Right lobe of liver (tissue), 6 donors: ENCODE data around the gene KY. TPM values are rescaled to one million over a fixed set of nuclear protein-coding genes. Genes with fewer than 3 reads are reported as not detected.
A peak's percentile ranks its signal among the peaks of the same experiment; 100 is the strongest.
"Not testable (repeated sequence)": the region's sequence is repeated elsewhere in the genome, so short reads cannot be mapped to it uniquely, and the experiment has no call there.

Source experiments
- ATAC-seq, 4 donors: fragments of 200-7000 bp; cut with Tn5 transposase; one replicate each; pipeline ENCODE4 v1.9.1; 2020; ENCODE audit warnings: mild to moderate bottlenecking in 4 of 4, moderate library complexity in 4 of 4
- DNase-seq, 3 donors: peaks; one replicate each; pipeline ENCODE4 v3.0.0-alpha.2; 2020
- H3K27ac ChIP-seq, 3 donors: fragments of 200-600 bp; one replicate each; pipeline ENCODE4 v1.8.0; 2022
- H3K27me3 ChIP-seq, 2 donors: fragments of 200-600 bp; one replicate each; pipeline ENCODE4 v1.8.0; 2022
- H3K36me3 ChIP-seq, 4 donors: fragments of 200-600 bp; sonication (generic) in 1 of 4; one replicate each; pipeline versions ENCODE4 v1.5.1 to v1.8.0; 2017 to 2022; ENCODE audit warnings: control low read depth in 1 of 4
- H3K4me1 ChIP-seq, 4 donors: fragments of 200-600 bp; sonication (generic) in 1 of 4; one replicate each; pipeline versions ENCODE4 v1.5.1 to v1.8.0; 2017 to 2022; ENCODE audit warnings: control low read depth in 1 of 4
- H3K4me3 ChIP-seq, 3 donors: fragments of 200-600 bp; one replicate each; pipeline ENCODE4 v1.8.0; 2022
- H3K9me3 ChIP-seq, 4 donors: fragments of 200-600 bp; sonication (generic) in 1 of 4; one replicate each; pipeline versions ENCODE4 v1.5.1 to v1.8.0; 2017 to 2022; ENCODE audit warnings: control low read depth in 1 of 4
- POLR2A ChIP-seq: fragments of 450-650 bp; IDR thresholded peaks from one replicate; pipeline ENCODE4 v1.6.1; 2017; ENCODE audit warnings: antibody characterized with exemption, mild to moderate bottlenecking
- WGBS: methylation state at CpG from one replicate; pipeline ENCODE4 v1.1.6; 2018; ENCODE audit warnings: low coverage, low lambda C conversion rate; ENCODE audit not compliant: insufficient coverage; ENCODE audit errors: missing lambda C conversion rate; 5-methylcytosine and 5-hydroxymethylcytosine counted together
- intact Hi-C, 2 donors: fragments of 100-400 bp; cut with DNase I; formaldehyde crosslinking; loops; one replicate each; pipeline versions ENCODE4 v1.11.2 to v1.14.1; 2022
- total RNA-seq, 6 experiments: library from RNA; depleted of rRNA in 2 of 6; stranded (reverse); fragments of >200 nt in 2 of 6; fragmentation: NEBNext Ultra II Directional in 3 of 6; extraction: Animal tissue kit (Norgen Biotek cat#: 25700) in 3 of 6; gene quantifications; one replicate each; pipeline versions ENCODE4 v1.1.0 to v1.2.4, GENCODE V29; 2016 to 2023
- TF ChIP-seq, protein P1 (sequence below), 4 donors: fragments of 200-600 bp in 3 of 4; fragments of 450-650 bp in 1 of 4; IDR thresholded peaks; one replicate each; pipeline versions ENCODE4 v1.5.1 to v1.8.0; 2016 to 2022; ENCODE audit warnings: antibody characterized with exemption in 4 of 4, mild to moderate bottlenecking in 2 of 4
- donor health status: DM: no; HTN: yes; CAD: no.
- donor health status: DM: no; HTN: no; CAD: no.
- donor health status: DM: no; HTN: no; CAD: no.
- donor health status: DM: no; HTN: yes; CAD: no.
- donor health status: DM: no; HTN: yes; CAD: no.

The KY gene
- total RNA-seq, 6 experiments from 2014 or later = not detected

DNA sequence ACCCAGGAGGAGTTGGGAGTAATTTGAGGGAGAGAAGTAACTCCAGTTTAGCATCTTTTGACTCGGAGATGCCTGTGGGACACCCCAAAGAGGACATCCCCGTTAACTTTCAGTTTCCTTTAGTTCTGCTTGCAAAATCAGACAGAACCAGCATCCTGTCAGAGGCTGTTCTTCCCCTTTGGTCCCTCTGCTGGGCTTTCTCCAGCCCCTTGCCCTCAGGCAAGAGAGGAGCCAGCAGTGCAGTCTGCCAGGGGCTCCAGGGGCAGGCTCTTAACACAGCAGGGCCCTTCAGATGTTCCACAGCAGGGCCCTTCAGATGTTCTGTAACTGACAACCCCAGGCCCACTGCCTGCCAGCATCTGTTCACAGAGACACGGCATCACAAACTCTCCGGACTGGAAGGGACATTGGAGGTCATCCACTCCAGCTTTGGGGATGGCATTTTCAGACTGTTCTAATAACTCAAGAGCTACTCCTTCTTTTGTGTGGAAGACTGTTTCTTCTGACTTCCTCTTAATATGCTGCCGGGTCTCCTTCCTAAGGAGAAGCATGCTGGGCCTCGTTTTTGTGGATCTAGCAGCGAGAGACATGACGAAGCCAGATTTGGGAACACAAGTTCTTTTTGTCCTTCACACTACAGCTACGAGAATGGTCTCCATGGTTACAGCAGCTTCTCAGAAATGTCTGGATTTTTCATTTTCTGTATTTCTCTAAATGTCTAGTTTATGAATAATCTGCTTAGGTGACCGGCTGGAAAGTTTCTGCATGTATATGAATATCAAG, 51.9 kb downstream of the KY start:
- no peak overlapping the region for H3K4me3 ChIP-seq
- WGBS = 51% methylated on average over 8 of the region's 10 CpGs
- no peaks in the 10 kb centered on the region for H3K9me3 ChIP-seq
- H3K27me3 ChIP-seq = no peaks in the 10 kb centered on the region
- intact Hi-C loops = no loop called here
- no peak for ATAC-seq
- no peaks in the 10 kb centered on the region for H3K4me1 ChIP-seq
- H3K36me3 ChIP-seq = no peaks in the 10 kb centered on the region
- no peak for DNase-seq
- no peak for TF ChIP-seq POLR2A
- TF ChIP-seq, protein P1, sequence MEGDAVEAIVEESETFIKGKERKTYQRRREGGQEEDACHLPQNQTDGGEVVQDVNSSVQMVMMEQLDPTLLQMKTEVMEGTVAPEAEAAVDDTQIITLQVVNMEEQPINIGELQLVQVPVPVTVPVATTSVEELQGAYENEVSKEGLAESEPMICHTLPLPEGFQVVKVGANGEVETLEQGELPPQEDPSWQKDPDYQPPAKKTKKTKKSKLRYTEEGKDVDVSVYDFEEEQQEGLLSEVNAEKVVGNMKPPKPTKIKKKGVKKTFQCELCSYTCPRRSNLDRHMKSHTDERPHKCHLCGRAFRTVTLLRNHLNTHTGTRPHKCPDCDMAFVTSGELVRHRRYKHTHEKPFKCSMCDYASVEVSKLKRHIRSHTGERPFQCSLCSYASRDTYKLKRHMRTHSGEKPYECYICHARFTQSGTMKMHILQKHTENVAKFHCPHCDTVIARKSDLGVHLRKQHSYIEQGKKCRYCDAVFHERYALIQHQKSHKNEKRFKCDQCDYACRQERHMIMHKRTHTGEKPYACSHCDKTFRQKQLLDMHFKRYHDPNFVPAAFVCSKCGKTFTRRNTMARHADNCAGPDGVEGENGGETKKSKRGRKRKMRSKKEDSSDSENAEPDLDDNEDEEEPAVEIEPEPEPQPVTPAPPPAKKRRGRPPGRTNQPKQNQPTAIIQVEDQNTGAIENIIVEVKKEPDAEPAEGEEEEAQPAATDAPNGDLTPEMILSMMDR (IDR thresholded peaks at IDR 0.05) = no peak
- H3K27ac ChIP-seq = no peak overlapping the region

DNA sequence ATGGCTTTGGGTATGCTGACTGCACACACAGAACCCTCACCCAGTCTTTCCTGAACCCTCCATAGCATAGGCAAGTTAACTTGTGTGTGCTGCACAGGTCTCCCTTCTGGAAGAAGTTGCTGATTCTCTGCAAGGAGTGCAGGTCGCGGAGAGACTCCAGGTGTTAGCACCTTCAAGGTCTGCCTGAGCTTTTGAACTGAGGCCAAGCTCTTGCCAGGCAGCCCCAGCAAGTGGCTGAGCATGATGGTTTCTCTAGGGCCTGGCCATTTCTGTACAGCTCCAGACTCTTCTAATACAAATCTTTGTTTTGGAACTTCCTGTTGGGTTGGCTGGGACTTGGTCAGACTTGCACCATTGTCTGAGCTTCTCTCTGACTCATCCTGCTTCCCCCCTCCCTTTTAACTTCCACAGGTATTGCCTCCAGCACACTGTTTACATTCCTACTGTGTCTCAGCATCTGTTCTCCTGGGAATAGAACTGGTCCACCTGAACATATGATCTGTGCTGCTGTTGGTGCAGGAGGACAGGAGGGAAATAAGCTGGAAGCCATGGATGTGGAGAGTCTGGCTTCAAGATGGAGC, 53.3 kb downstream of the KY start:
- ATAC-seq = peak in 1 of 4 donors; percentile 16
- H3K36me3 ChIP-seq = no peaks in the 10 kb centered on the region
- H3K27me3 ChIP-seq = no peaks in the 10 kb centered on the region
- H3K4me1 ChIP-seq = no peaks in the 10 kb centered on the region
- intact Hi-C loops = no loop called here
- no peak overlapping the region for H3K27ac ChIP-seq
- TF ChIP-seq POLR2A = no peak
- TF ChIP-seq, protein P1 (IDR thresholded peaks at IDR 0.05) = no peak
- no peaks in the 10 kb centered on the region for H3K9me3 ChIP-seq
- no peak overlapping the region for H3K4me3 ChIP-seq
- no CpG with 5 or more reads among the region's 2 CpGs for WGBS
- DNase-seq = no peak

DNA sequence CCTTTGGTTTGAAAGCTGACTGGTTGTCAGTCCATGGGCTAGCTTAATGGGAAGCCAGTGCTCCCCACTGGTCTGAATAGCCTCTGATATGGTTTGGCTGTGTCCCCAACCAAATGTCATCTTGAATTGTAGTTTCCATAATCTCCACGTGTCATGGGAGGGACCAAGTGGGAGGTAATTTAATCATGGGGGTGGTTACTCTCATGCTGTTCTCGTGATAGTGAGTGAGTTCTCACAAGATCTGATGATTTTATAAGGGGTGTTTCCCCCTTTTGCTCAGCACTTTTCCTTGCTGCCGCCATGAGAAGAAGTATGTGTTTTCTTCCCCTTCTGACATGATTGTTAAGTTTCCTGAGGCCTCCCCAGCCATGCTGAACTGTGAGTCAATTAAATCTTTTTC, 55.8 kb downstream of the KY start:
- H3K27me3 ChIP-seq, H3K9me3 ChIP-seq, H3K36me3 ChIP-seq, intact Hi-C loops, H3K4me1 ChIP-seq, ATAC-seq, DNase-seq, H3K4me3 ChIP-seq, H3K27ac ChIP-seq: not testable (repeated sequence)
- WGBS = 56% methylated on average over 2 of the region's 3 CpGs

DNA sequence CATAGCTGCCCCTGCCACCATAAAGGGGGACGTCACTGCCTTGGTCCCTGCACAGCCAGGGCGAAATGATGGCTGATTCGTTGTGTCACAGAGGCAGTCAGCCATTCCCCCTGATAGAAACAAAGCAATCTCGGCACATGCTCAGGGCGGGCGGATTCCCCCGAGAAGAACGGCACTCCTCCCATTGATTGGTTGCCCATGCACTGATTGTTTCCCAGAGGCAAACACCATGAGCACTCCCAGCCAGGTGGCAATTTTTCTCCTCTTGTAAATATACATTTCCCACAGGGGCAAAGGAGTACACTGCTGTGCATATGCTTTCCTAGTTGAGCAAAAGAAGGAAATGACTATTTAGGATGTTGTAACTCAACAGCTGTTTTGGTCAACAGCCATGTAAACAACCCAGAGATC, 56.5 kb downstream of the KY start:
- no peak for DNase-seq
- intact Hi-C loops = no loop called here
- TF ChIP-seq, protein P1 (IDR thresholded peaks at IDR 0.05) = no peak
- TF ChIP-seq POLR2A = no peak
- H3K4me1 ChIP-seq = no peaks in the 10 kb centered on the region
- H3K27me3 ChIP-seq = no peaks in the 10 kb centered on the region
- no peak for ATAC-seq
- WGBS = 46% methylated on average over 4 of the region's 8 CpGs
- H3K4me3 ChIP-seq = no peak overlapping the region
- no peaks in the 10 kb centered on the region for H3K9me3 ChIP-seq
- H3K27ac ChIP-seq = no peak overlapping the region
- H3K36me3 ChIP-seq = no peaks in the 10 kb centered on the region

DNA sequence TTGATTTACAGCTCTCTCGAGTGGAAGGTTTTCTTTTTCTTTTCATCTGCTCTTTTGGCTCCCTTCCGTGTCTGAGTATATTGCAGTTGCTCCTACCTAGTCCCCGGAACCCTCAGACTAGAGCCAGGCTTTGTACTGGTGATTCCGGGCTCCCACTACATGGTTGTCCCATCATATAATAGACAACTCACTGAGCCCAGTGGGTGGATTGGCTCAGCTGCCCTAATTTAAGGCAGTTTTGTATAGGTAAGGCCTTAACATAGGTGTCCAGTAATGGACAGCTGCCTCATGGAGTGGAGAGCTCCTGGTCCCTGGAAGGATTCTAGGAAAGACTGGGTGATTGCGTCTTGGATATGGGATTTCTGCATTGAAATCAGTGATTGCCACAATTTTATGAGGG, 58.0 kb downstream of the KY start:
- Histone ChIP-seq H3K27ac (no peak overlapping the region), H3K4me3 (no peak overlapping the region), H3K4me1 (no peaks in the 10 kb centered on the region), H3K36me3 (no peaks in the 10 kb centered on the region), H3K27me3 (no peaks in the 10 kb centered on the region), H3K9me3 (no peaks in the 10 kb centered on the region)
- intact Hi-C loops = no loop called here
- no peak for ATAC-seq
- no peak for DNase-seq
- WGBS = 82% methylated on average over 5 of the region's 5 CpGs
- TF ChIP-seq POLR2A = no peak
- TF ChIP-seq, protein P1 (IDR thresholded peaks at IDR 0.05) = no peak
